PC-3 (cell line): Measurements from ENCODE around the gene PRR14L.

Experiments used
- CTCF ChIP-seq: fragments of 300-600 bp; sonication (generic); conservative IDR thresholded peaks from 2 replicates; pipeline ENCODE4 v1.5.1; 2017; ENCODE audit warnings: antibody characterized with exemption, low read depth, mild to moderate bottlenecking, low read length
- EZH2 ChIP-seq: fragments of 300-600 bp; sonication (generic); IDR thresholded peaks from one replicate; pipeline ENCODE4 v1.6.1; 2017; ENCODE audit warnings: antibody characterized with exemption, mild to moderate bottlenecking, low read length; ENCODE audit not compliant: unreplicated experiment

- TF ChIP-seq CTCF (no peak), EZH2 (no peak)
Observed at GRCh38 chr22:31637447-31637890, 112.5 kb downstream of the PRR14L start.
